ENCODE data around the gene CCNK.

Gene CCNK

DNA sequence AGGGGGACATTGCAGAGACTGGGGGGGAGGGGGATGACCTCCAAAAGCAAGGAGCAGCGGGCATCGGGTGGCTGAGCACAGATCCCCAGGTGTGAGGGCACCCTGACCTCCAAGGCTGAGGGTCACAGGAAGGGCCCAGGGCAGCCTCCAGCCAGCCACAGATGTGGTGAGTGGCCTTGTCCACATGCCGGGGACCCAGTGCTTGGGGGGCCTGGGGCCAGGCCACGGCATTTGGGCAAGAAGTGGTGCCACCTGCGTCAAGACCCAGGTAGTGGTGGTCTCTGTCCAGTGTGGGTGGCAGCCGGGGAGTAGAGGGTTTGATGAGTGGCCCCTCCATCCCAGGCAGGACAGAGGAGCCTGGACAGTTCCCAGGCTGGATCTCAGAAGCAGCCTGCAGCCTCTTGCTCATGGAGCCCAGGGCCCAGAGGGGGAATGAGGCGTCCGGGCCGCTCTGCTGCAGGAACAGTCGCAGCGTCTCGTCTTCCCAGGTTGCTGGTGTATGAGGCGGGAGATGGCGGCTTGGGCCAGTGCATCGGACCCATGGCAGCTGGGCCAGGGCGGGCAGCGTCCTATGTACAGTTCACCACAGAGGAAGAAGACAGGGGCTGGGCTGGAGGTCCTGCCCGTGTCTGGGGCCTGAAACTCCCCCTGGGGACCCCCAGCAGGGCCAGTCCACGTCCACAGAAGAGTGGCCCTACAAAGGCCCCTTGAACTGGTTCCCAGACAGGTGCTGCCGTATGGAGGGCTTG, 33.5 kb downstream of the CCNK start:
- H3K27ac ChIP-seq = peak overlapping the region; percentile 45
- POLR2A ChIA-PET (ENCODE audit: low non-redundant PET) = no interaction called here
- TF ChIP-seq, protein P1, sequence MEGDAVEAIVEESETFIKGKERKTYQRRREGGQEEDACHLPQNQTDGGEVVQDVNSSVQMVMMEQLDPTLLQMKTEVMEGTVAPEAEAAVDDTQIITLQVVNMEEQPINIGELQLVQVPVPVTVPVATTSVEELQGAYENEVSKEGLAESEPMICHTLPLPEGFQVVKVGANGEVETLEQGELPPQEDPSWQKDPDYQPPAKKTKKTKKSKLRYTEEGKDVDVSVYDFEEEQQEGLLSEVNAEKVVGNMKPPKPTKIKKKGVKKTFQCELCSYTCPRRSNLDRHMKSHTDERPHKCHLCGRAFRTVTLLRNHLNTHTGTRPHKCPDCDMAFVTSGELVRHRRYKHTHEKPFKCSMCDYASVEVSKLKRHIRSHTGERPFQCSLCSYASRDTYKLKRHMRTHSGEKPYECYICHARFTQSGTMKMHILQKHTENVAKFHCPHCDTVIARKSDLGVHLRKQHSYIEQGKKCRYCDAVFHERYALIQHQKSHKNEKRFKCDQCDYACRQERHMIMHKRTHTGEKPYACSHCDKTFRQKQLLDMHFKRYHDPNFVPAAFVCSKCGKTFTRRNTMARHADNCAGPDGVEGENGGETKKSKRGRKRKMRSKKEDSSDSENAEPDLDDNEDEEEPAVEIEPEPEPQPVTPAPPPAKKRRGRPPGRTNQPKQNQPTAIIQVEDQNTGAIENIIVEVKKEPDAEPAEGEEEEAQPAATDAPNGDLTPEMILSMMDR (conservative IDR thresholded peaks at IDR 0.05; ENCODE audit: low read depth) = no peak
- CTCF ChIA-PET = interaction anchor here (0.7 kb wide), 1 partner anchor 201 kb away, joined by 3 read pairs; no protein-coding TSS in a partner anchor
- no peak for DNase-seq (ENCODE audit: low spot score)

DNA sequence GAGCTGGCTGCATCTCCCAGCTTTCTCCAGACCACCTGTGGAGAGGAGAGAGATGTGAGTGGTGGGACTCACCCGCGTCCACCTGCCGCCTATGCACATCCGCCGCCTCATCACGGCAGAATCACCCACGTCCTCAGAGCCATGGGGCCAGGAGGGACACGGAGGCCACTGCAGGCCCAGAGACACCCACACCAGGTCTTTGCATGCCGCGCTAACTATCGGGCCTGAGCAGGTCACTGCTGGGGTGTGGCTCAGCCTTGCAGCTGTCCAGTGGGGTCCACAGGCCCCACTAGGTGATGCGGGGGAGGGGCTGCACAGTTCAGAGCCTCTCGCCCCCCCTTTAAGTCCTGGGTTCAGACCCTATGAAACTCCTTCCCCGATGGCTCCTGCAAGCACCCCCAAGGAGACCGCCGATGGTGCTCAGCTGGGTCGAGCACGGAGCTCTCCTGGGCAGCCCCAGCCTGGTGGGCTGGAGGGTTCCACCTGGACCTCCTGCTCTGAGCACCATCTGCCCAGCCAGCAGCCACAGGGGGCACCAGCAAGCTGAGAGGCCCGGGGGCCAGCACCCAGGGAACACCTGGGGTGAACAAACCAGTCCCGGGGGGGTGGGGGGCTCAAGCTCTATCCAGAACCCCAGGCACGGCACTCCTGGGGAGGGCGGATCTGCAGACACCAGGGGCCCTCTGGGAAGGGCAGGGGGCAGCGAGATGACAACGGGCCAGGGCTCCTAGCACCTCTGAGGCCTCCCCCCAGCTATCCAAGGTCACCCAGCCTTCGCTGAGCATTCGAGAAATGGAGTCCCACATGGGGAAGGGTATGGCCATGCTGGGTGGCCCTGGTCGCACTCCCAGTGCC, 34.3 kb downstream of the CCNK start:
- TF ChIP-seq, protein P1 (conservative IDR thresholded peaks at IDR 0.05; ENCODE audit: low read depth) = no peak
- ChIA-PET CTCF (interaction anchor here (0.6 kb wide), 1 partner anchor 129 kb away, joined by 4 read pairs; no protein-coding TSS in a partner anchor), POLR2A (ENCODE audit: low non-redundant PET) (interaction anchor here (0.5 kb wide), 1 partner anchor 443 kb away, joined by 3 read pairs; no protein-coding TSS in a partner anchor)
- no peak for DNase-seq (ENCODE audit: low spot score)
- H3K27ac ChIP-seq = peak overlapping the region; percentile 2; the same call in 1 of the 2 replicates

DNA sequence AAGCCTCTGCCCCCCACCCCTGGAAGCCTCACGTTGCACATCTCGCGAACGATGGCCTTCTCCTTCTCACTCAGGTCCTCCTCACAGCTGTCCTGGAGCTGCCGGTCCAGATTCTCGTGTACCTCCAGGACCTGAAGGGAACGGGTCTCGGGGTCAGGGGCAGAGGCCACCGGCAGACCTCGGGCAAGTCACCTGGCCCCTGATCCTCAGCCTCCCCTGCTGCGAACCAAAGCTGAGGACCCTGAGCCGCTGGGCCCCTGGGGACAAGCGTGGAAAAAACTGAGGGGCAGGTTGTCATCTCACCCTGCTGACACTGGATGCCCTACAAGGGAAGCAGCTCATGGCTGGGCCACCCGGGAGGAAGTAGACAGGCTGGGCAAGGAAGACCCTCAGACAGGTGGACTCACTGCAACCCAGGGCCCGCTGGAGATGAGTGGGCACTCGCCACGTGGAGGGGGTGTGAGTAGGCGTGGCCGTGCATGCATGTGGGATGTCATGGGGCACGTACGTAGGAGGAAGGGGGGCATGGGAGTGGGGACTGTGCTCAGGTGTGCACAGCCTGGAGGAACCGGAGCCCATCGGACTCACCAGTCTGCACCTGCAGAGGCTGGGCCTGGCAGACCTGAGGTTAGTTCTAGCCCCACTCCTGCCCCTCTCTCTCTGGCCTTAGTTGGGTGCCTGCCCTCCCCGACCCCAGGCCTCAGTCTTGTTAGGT, 35.1 kb downstream of the CCNK start:
- CTCF ChIA-PET = interaction anchor here (0.6 kb wide), 1 partner anchor 128 kb away, joined by 4 read pairs; no protein-coding TSS in a partner anchor
- TF ChIP-seq, protein P1 (conservative IDR thresholded peaks at IDR 0.05; ENCODE audit: low read depth) = no peak
- POLR2A ChIA-PET (ENCODE audit: low non-redundant PET) = no interaction called here
- DNase-seq (ENCODE audit: low spot score) = no peak
- H3K27ac ChIP-seq = peak overlapping the region; percentile 2; the same call in 1 of the 2 replicates

DNA sequence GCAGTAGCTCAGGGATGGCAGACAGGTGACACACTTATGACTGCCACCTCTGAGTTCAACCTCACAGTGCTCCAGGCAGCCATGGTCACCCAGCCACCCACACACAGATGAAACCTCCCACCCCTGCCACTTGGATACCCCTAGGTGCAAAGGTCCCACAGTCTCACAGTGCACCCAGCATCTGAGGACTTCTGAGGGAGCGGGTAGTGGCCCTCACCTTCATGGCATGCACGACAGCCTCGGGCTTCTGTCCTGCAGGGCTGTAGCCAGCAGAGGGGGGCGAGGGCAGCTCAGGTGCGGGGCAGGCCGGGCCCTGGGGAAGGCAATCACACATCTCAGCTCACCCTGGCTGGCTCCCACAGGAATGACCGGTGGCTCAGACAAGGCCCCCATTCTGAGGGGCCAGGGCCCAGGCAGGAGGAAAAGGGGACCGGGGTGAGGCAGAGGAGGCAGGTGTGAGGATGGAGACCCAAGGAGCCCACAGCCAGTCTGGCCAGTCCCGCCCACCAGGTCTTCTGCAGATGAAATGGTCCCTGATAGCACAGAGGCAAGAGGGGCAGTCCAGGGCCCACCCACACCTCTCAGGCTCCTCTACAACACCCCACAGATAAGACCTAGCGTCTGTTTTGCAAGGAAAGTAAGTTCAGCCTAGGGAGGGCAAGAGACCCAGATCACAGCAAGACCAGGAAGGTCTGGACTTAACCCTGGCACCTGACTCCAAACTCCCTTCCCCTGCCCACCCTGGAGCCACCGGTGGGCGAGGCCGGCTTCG, 35.8 kb downstream of the CCNK start:
- CTCF ChIA-PET = interaction anchor here (0.8 to 1.8 kb wide), 4 partner anchors 22 to 166 kb away, joined by 3 to 5 read pairs (median 3); no protein-coding TSS in a partner anchor

DNA sequence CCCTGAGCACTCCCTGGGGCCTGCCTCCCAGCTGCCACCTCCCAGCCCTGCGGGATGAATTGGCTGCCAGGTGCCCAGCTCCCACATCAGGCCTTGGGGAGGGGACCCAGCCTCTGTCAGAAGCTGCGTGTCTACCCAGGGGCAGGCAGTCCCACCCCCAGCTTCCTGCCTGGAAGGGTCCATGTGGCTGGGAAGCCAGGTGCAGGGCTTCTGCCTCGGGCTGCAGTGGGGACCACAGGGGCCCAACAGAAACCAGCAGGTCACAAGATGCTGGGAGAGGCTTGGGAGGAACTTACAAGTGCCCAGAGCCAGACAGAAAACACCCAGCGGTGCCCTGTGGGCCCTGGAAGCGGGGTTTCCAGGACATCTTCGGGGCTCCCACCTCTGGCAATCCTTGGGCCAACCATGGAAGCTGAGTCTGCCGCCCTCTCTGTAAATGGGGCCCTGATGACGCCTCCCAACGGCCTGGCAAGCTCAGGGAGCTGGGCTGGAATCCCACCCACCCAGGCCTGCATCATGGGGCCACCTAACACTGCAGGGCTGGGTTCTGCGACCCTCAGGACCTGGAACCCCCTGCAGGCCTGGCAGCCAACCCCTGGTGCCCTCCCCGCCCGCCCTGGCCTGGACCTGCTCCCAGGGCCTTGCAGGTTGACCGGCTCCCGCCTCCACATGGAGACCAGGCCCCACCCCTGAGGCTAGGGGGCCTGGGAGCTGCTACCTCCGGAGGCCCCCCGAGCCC, 36.6 kb downstream of the CCNK start:
- DNase-seq (ENCODE audit: low spot score) = no peak
- CTCF ChIA-PET = interaction anchor here (0.6 to 1.8 kb wide), 8 partner anchors 21 to 399 kb away, joined by 3 to 5 read pairs (median 3); no protein-coding TSS in a partner anchor
- TF ChIP-seq, protein P1 (conservative IDR thresholded peaks at IDR 0.05; ENCODE audit: low read depth) = no peak
- POLR2A ChIA-PET (ENCODE audit: low non-redundant PET) = no interaction called here
- peak overlapping the region; percentile 21 for H3K27ac ChIP-seq

More for the DNA sequence above, 35.8 kb downstream of the CCNK start:
- TF ChIP-seq, protein P1 (conservative IDR thresholded peaks at IDR 0.05; ENCODE audit: low read depth) = no peak
- DNase-seq (ENCODE audit: low spot score) = no peak
- POLR2A ChIA-PET (ENCODE audit: low non-redundant PET) = no interaction called here
- H3K27ac ChIP-seq = peak overlapping the region; percentile 21; the same call in 1 of the 2 replicates
